Superior temporal gyrus (tissue), 1 donor: ENCODE measurements around the gene DPP6.
A peak's percentile ranks its signal among the peaks of the same experiment; 100 is the strongest.
"Not testable (repeated sequence)": the region's sequence is repeated elsewhere in the genome, so short reads cannot be mapped to it uniquely, and the experiment has no call there.

Experiments
- DNase-seq: peaks from one replicate; pipeline ENCODE4 v3.0.0-alpha.2; 2016; ENCODE audit errors: extremely low spot score

Gene DPP6

GRCh38 chr7:154909241-154910105 is 857.3 kb downstream of the DPP6 start:
- DNase-seq = no peak

- no peak for DNase-seq
These were observed 857.9 kb downstream of the DPP6 start for GRCh38 chr7:154910125-154910524.

DNA sequence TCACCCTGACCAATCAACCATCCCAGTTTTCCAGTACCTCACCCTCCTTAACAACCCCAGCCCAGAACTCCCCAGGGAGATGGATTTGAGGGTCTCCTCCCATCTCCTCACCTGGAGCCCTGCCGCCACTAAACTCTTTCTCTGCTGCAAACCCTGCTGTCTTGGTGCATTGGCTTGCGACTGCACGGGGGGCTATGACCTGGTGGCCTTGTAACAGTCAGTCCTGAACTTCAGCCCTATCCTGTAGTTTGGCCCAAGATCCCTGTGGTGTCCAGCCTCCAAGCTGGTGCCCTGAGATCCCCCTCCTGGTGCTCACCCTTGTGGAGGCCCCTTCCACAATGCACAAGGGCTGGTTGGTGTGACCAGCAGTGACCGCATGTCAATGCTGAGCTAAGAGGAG is 858.8 kb downstream of the DPP6 start:
- no peak for DNase-seq

GRCh38 chr7:154911411-154911810 is 859.2 kb downstream of the DPP6 start:
- no peak for DNase-seq

GRCh38 chr7:154911862-154912455 is 859.8 kb downstream of the DPP6 start:
- no peak for DNase-seq

- peak; percentile 55 for DNase-seq
These were observed 860.9 kb downstream of the DPP6 start for GRCh38 chr7:154912871-154913637.

DNA sequence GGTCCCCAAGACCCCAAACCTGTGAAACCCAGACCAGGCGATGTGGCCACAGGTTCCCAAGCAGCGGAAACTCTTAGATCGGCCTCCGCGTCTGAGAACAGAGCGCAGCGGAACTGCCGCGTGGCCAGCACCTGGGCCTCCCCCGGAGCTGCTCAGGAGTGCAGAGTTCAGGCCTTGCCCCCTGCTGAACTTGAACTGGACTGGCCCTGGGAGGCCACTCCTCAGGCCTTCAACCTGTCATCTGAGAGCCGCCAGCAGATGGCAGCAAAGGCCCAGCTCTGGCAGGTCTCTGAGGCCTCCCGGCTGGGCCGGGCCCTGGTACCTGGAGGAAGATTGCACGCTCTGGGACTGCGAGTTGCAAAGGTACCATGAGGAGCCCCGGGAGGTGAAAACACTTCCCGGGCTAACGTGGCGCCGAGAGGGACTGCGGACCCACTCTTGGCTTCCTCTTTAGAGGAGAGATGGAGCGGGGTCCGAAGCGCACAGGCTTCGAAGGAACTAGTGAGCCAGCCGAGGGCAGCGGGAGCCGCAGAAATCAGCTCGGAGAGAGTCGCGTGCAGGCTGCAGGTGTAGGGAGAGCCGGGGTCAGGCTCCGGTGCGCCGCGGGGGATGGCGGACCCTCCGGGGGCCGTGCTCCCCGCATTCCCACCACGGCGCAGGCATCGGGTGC is 861.6 kb downstream of the DPP6 start:
- DNase-seq = peak; percentile 91

DNA sequence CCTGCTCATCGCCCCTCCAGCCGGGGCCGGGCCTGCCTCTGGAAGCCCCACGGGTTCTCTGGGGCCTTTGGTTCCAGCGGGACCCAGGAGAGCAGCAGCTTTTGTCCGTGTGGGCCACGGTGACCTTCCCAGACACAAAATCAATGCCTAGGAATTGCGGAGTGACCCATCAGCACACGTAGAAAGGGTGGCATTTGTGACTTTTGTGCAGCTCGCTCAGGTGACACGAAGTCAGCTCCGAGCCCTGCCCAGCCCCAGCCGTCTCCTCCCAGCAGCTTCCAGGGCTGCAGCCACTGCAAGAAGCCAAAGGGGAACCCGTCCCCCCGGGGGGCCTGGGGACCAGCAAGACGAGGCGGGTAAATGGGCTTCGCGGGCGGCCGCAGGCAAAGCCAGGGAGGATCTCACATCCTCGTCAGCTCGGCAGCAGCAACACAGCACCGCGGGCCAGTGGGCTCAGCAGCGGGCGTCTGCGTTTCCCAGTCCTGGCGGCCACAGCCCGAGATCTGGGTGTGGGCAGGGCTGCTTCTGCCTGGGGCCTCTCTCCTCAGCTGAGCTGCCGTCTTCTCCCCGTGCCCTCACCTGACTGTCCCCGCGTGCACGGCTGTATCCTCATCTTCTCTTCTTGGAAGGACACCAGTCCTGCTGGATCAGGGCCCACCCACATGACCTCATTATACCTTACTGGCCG is 862.3 kb downstream of the DPP6 start:
- no peak for DNase-seq

- no peak for DNase-seq
These were observed 862.8 kb downstream of the DPP6 start for GRCh38 chr7:154914996-154915380.

DNA sequence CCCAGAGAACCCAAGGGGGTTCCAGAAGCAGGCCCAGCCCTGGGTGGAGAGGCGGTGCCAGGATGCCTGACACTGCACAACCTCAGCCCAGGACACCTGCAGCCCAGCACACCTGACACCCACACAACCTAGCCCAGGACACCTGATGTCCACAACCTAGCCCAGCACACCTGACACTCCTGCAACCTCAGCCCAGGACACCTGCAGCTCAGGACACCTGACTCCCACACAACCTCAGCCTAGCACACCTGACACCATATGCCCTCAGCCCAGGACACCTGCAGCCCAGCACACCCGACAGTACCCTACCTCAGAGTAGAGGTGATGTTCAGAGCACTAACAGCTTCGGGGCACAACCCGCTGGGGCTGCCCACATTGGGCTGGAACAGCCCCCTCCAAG is 863.4 kb downstream of the DPP6 start:
- no peak for DNase-seq

- DNase-seq = no peak
These were observed 864.2 kb downstream of the DPP6 start for GRCh38 chr7:154916381-154916780.

- DNase-seq = no peak
These were observed 864.9 kb downstream of the DPP6 start for GRCh38 chr7:154916856-154917807.

DNA sequence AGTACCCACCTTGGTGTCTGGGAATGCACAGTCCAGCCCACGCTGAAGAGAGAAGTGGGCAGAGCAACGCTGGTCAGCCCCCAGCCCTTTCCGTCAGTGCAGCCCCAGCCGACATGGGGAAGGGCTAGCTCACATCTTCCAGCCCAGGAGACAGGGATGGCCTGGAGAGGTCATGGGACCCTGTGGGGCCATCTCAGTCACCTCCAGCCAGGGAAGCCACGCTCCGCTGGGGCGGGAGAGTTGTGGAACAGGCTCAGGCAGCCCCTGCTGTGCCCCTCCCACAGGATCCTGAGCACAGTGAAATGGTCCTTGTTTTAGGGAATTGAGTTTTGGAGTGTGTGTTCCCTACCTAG is 865.6 kb downstream of the DPP6 start:
- no peak for DNase-seq

DNA sequence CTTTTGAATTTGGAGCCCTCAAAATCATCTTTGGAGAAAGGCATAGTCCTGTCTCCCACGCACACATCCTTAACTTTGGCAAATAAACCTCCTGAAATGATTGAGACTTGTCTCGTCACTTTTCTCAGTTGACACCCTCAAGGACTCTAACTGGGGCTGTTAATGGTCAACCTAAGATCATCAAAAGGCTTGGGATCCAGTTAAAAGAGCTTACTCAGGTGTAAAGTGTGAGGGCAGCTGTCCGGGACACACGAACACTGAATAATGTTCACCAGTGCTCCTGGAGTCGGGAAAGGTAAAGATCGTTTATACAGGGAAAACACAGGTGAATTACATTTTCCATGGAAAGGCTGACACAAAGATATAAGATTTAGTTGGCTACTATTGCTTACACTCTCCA is 866.1 kb downstream of the DPP6 start:
- DNase-seq = no peak

DNA sequence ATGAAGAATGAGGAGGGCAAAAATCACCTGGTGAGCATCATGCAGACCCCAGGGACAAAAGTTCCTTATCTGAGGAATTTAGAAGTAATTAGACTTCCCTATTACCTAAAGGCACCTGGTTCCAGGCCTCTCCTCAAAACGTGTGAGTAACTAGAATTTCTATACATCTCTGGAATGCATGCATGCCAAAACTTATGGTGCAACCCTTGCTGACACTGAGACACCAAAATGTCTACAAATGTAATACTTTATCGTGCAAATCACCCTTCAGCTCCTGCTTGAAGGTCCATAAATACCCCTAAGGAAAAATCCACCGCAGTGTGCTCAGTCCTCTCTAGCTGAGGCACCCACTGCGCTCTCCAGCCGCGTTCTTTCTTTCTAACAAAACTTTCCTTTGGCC is 866.5 kb downstream of the DPP6 start:
- DNase-seq = no peak

GRCh38 chr7:154919344-154920225 is 867.4 kb downstream of the DPP6 start:
- DNase-seq = no peak

GRCh38 chr7:154922472-154922871 is 870.3 kb downstream of the DPP6 start:
- DNase-seq = not testable (repeated sequence)

- peak; percentile 97 for DNase-seq
These were observed 875.5 kb downstream of the DPP6 start for GRCh38 chr7:154927624-154928125.
